ENCODE data around the gene SPINDOC. TPM values are rescaled to one million over a fixed set of nuclear protein-coding genes. Genes with fewer than 3 reads are reported as not detected.

SPINDOC gene
- polyA plus RNA-seq, 1 of the 3 experiments (the other 2 are of a cell fraction), result 45.0 TPM

DNA sequence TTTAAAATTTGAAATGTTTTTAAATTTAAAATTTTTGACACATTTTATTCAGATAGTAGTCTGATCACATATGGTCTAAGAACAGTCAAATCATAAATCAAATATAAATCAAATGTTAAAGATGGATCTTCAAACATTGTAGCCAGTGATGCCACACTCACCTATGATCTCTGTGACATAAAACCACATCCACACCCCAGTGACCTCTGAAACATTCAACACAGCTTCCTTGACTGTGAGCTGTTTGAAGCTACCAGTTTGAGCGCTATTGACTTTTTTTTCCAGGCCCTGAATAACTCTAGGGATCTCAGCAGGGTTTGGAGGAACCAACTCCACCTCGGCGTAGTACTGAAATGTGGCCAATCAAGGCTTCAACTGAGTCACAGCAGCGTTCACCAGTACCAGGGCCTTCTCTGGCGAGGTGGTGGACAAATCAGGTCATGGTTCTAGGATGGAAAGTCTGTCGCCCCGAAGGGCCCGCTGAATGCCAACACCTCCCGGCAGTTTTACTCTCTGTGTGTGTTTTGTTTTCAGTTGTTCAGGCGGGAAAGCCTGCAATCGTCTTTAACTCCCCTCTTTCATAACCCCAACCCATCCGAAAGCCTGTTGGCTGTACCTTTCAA is 21.4 kb downstream of the SPINDOC start (continued):
- TF ChIP-seq SMC3 (IDR thresholded peaks at IDR 0.05; ENCODE audit: low read depth, low read length), result no peak
- no peak for TF ChIP-seq RFX5 (IDR thresholded peaks at IDR 0.05; ENCODE audit: low read length)
- TF ChIP-seq RAD21 (IDR thresholded peaks at IDR 0.05; ENCODE audit: low read length), result no peak
- TF ChIP-seq CHD2 (IDR thresholded peaks at IDR 0.05; ENCODE audit: low read length, partially characterized antibody), result no peak

DNA sequence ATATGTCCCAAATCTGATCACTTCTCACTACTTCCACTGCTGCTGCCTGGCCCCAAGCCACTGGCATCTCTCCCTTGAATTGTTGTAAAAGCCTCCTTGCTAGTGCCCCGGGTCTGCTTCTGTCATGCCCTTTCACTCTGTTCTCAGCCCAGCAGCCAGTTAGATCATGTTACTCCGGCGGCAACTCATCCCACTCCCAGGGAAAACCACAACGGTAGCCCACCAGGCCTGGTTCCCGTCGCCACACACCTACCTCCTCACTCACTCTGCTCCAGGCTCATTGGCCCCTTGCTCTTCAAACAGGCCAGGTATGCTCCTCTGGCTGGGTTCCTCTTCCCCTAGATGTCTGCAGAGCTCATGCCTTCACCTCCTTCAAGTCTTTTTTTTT is 21.9 kb downstream of the SPINDOC start:
- Histone ChIP-seq H3F3A (replicated peaks; ENCODE audit: insufficient read depth) (peaks cover 8% of the 10 kb centered on the region), H3K4me2 (no peak overlapping the region), H4K20me1 (ENCODE audit: insufficient read depth) (peaks cover 9% of the 10 kb centered on the region), H3K9ac (no peak overlapping the region), H3K27ac (ENCODE audit: low read depth in 2 of 2, low read length in 1 of 2) (no peak overlapping the region), H3K79me2 (ENCODE audit: insufficient read depth) (peaks cover 10% of the 10 kb centered on the region), H3K27me3 (ENCODE audit: insufficient read depth) (no peaks in the 10 kb centered on the region), H3K4me1 (ENCODE audit: control insufficient read depth in 1 of 2, insufficient read depth in 2 of 2, low read depth in 1 of 2, low read length in 1 of 2) (peaks cover 4 to 13% of the 10 kb centered on the region in 2 experiments; a peak in 2 of 4 replicates), H3K9me3 (no peaks in the 10 kb centered on the region), H2AFZ (ENCODE audit: low read depth) (no peak overlapping the region), H3K4me3 (ENCODE audit: low read depth in 2 of 2, low read length in 1 of 2) (no peak overlapping the region), H3K9me2 (no peaks in the 10 kb centered on the region), H3K36me3 (replicated peaks in 1 of 2; ENCODE audit: control insufficient read depth in 1 of 2, insufficient read depth in 2 of 2, low read length in 1 of 2) (no peaks in the 10 kb centered on the region)
- POLR2A ChIA-PET, result no interaction called here
- TF ChIP-seq FOXJ3 (CRISPR knock-in tag; IDR thresholded peaks at IDR 0.05) (no peak), RCOR1 (IDR thresholded peaks at IDR 0.05; ENCODE audit: low read length) (no peak)
- WGBS (ENCODE audit: low lambda C conversion rate), result 85% methylated on average over 6 of the region's 6 CpGs
- CTCF ChIA-PET, result interaction anchor here (1.0 to 6.7 kb wide), 5 partner anchors 37 to 318 kb away, joined by 3 to 162 read pairs (median 9); no protein-coding TSS in a partner anchor
- DNase-seq, result no peak

DNA sequence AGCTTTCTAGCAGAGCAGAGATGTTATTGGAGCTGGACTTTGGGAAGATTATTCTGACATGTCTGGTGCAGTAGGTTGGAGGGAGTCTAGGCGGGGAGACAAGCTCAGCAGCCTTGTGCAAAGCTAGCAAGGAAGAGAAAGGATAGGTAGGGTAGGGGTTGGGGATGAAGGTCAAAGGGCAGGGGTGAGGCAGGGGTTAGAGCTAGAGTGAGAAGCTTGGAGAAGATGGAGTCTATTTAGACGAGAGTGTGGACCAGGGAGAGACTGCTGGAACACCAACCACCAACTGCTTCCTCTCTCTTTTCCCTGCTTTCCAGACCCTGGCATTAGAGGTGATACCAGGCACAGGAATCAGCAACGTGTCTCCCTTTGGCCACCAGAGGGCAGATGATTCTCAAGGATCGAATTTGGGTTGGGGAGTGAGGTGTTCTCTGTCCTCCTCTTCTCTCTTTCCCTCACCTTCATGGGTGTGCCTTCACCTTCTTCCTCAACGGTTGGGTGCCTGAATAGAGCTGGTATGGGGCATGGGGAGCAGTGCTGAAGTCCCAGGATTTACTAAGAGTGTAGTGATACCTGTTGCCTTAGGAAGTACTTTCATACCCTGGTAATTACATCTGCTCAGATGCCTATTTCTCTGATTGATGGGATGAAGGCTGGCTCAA is 23.9 kb downstream of the SPINDOC start:
- ChIA-PET POLR2A (interaction anchor here (0.7 kb wide), 1 partner anchor 129 kb away, joined by 3 read pairs; no protein-coding TSS in a partner anchor), CTCF (interaction anchor here (0.6 to 6.7 kb wide), 73 partner anchors 8 to 1087 kb away, joined by 3 to 162 read pairs (median 4); partner anchors contain the start of genes COX8A, MACROD1, NAA40 and RCOR2)
- Histone ChIP-seq H3K9me3 (no peaks in the 10 kb centered on the region), H4K20me1 (ENCODE audit: insufficient read depth) (peaks cover 28% of the 10 kb centered on the region), H3K36me3 (replicated peaks in 1 of 2; ENCODE audit: control insufficient read depth in 1 of 2, insufficient read depth in 2 of 2, low read length in 1 of 2) (no peaks in the 10 kb centered on the region), H3K9ac (no peak overlapping the region), H3K4me1 (ENCODE audit: control insufficient read depth in 1 of 2, insufficient read depth in 2 of 2, low read depth in 1 of 2, low read length in 1 of 2) (peaks cover 12 to 28% of the 10 kb centered on the region in 2 experiments; a peak in 3 of 4 replicates), H3K4me2 (0 out of 2 replicates have a peak overlapping the region, but pooled peaks have one; percentile 55), H3K27ac (ENCODE audit: low read depth in 2 of 2, low read length in 1 of 2) (no peak overlapping the region), H3F3A (replicated peaks; ENCODE audit: insufficient read depth) (peaks cover 4% of the 10 kb centered on the region), H3K4me3 (ENCODE audit: low read depth in 2 of 2, low read length in 1 of 2) (no peak overlapping the region), H3K79me2 (ENCODE audit: insufficient read depth) (peaks cover 30% of the 10 kb centered on the region), H2AFZ (ENCODE audit: low read depth) (peak overlapping the region; percentile 77), H3K9me2 (no peaks in the 10 kb centered on the region), H3K27me3 (ENCODE audit: insufficient read depth) (no peaks in the 10 kb centered on the region)
- 17% methylated on average over 5 of the region's 5 CpGs for WGBS (ENCODE audit: low lambda C conversion rate)
- DNase-seq, result peak; percentile 78
- no peak for TF ChIP-seq EP300 (IDR thresholded peaks at IDR 0.05; ENCODE audit: borderline replicate concordance in 1 of 2, low read depth in 1 of 2, low read length in 1 of 2)
- no peak for TF ChIP-seq GATA2 (CRISPR knock-in tag; IDR thresholded peaks at IDR 0.05)
- no peak for TF ChIP-seq JUND (IDR thresholded peaks at IDR 0.05)
- TF ChIP-seq SIN3A (IDR thresholded peaks at IDR 0.05; ENCODE audit: borderline replicate concordance, low read depth, low read length), result no peak
- no peak for TF ChIP-seq RXRA (IDR thresholded peaks at IDR 0.05; ENCODE audit: borderline replicate concordance, low read depth)
- TF ChIP-seq, protein P1, sequence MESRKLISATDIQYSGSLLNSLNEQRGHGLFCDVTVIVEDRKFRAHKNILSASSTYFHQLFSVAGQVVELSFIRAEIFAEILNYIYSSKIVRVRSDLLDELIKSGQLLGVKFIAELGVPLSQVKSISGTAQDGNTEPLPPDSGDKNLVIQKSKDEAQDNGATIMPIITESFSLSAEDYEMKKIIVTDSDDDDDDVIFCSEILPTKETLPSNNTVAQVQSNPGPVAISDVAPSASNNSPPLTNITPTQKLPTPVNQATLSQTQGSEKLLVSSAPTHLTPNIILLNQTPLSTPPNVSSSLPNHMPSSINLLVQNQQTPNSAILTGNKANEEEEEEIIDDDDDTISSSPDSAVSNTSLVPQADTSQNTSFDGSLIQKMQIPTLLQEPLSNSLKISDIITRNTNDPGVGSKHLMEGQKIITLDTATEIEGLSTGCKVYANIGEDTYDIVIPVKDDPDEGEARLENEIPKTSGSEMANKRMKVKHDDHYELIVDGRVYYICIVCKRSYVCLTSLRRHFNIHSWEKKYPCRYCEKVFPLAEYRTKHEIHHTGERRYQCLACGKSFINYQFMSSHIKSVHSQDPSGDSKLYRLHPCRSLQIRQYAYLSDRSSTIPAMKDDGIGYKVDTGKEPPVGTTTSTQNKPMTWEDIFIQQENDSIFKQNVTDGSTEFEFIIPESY (IDR thresholded peaks at IDR 0.05; ENCODE audit: borderline replicate concordance, low read depth), result no peak
- no peak for TF ChIP-seq NFIC (IDR thresholded peaks at IDR 0.05; ENCODE audit: borderline replicate concordance)
- no peak for TF ChIP-seq CHD2 (IDR thresholded peaks at IDR 0.05; ENCODE audit: low read length, partially characterized antibody)
- TF ChIP-seq TAF1 (IDR thresholded peaks at IDR 0.05; ENCODE audit: borderline replicate concordance, low read depth, low read length), result no peak
- TF ChIP-seq FOXM1 (IDR thresholded peaks at IDR 0.05; ENCODE audit: low read depth), result no peak
- peak; percentile 98 for TF ChIP-seq SMC3 (IDR thresholded peaks at IDR 0.05; ENCODE audit: low read depth, low read length)
- TF ChIP-seq POLR2AphosphoS5 (IDR thresholded peaks at IDR 0.05; ENCODE audit: low read depth, low read length), result no peak
- TF ChIP-seq, protein P2, sequence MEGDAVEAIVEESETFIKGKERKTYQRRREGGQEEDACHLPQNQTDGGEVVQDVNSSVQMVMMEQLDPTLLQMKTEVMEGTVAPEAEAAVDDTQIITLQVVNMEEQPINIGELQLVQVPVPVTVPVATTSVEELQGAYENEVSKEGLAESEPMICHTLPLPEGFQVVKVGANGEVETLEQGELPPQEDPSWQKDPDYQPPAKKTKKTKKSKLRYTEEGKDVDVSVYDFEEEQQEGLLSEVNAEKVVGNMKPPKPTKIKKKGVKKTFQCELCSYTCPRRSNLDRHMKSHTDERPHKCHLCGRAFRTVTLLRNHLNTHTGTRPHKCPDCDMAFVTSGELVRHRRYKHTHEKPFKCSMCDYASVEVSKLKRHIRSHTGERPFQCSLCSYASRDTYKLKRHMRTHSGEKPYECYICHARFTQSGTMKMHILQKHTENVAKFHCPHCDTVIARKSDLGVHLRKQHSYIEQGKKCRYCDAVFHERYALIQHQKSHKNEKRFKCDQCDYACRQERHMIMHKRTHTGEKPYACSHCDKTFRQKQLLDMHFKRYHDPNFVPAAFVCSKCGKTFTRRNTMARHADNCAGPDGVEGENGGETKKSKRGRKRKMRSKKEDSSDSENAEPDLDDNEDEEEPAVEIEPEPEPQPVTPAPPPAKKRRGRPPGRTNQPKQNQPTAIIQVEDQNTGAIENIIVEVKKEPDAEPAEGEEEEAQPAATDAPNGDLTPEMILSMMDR (IDR thresholded peaks at IDR 0.05), result peak; percentile 81
- no peak for TF ChIP-seq RCOR1 (IDR thresholded peaks at IDR 0.05; ENCODE audit: low read length)
- no peak for TF ChIP-seq ELF1 (IDR thresholded peaks at IDR 0.05)
- TF ChIP-seq FOXJ3 (CRISPR knock-in tag; IDR thresholded peaks at IDR 0.05), result no peak
- no peak for TF ChIP-seq NRF1 (IDR thresholded peaks at IDR 0.05; ENCODE audit: low read depth, low read length)
- TF ChIP-seq, protein P3, sequence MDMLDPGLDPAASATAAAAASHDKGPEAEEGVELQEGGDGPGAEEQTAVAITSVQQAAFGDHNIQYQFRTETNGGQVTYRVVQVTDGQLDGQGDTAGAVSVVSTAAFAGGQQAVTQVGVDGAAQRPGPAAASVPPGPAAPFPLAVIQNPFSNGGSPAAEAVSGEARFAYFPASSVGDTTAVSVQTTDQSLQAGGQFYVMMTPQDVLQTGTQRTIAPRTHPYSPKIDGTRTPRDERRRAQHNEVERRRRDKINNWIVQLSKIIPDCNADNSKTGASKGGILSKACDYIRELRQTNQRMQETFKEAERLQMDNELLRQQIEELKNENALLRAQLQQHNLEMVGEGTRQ (IDR thresholded peaks at IDR 0.05; ENCODE audit: borderline replicate concordance, low read depth, low read length), result no peak
